ENCODE results near the gene IGSF23. TPM values are rescaled to one million over a fixed set of nuclear protein-coding genes. Genes with fewer than 3 reads are reported as not detected.

Gene IGSF23
- total RNA-seq, 1 experiment from 2014 or later = 0.37 TPM

DNA sequence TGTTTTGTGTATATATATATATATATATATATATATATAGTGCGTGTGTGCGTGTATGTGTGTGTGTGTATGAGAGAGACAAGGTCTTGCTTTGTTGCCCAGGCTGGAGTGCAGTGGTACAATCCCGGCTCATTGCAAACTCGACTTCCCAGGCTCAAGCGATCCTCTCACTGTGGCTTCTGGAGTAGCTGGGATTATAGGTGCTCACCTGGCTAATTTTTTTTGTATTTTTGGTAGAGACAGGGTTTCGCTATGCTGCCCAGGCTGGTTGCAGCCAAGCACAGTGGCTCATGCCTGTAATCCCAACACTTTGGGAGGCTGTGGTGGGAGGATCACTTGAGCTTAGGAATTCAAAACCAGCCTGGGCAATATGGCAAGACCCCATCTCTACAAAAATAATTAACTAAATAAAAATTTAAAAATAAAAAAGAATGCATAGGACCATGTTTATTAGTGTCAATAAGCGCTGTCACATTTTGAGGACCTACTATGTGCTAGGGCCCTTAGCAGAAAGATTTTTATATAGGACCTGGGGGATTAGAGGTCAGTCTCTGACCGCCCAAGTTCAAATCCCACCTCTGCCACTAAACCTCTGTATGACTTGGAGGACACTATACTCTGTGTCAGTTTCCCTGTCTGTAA, 32.2 kb downstream of the IGSF23 start:
- no peaks in the 10 kb centered on the region for H3K27me3 ChIP-seq (replicated peaks)
- peaks cover 44% of the 10 kb centered on the region for H3K36me3 ChIP-seq
- peaks cover 34% of the 10 kb centered on the region for H3K4me1 ChIP-seq (replicated peaks)
- H3K9me3 ChIP-seq (replicated peaks) = no peaks in the 10 kb centered on the region
- no peak for DNase-seq (ENCODE audit: low read depth in 1 of 2, low spot score in 2 of 2)
- no peak overlapping the region for H3K4me3 ChIP-seq
- no peak overlapping the region for H3K27ac ChIP-seq

DNA sequence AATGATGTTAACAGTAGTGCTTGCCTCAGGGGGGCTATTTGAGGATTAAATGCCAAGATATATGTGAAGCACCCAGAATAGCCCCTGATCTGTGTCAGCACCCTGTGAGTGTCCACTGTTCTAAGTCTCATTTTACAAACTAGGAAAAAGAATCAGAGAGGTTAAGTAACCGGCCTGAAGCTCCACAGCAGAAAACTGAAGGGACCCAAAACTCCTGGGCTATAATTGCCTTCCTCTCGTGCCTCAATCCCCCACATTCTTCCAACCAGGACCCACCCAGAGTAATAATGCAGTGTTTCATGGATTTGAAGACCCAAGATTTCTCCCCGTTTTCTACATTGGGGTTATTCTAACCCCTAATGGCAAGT, 32.7 kb downstream of the IGSF23 start:
- DNase-seq (ENCODE audit: low read depth in 1 of 2, low spot score in 2 of 2) = no peak
- H3K27me3 ChIP-seq (replicated peaks) = no peaks in the 10 kb centered on the region
- H3K4me3 ChIP-seq = no peak overlapping the region
- peaks cover 49% of the 10 kb centered on the region for H3K36me3 ChIP-seq
- H3K9me3 ChIP-seq (replicated peaks) = no peaks in the 10 kb centered on the region
- no peak overlapping the region for H3K27ac ChIP-seq
- peaks cover 34% of the 10 kb centered on the region for H3K4me1 ChIP-seq (replicated peaks)

DNA sequence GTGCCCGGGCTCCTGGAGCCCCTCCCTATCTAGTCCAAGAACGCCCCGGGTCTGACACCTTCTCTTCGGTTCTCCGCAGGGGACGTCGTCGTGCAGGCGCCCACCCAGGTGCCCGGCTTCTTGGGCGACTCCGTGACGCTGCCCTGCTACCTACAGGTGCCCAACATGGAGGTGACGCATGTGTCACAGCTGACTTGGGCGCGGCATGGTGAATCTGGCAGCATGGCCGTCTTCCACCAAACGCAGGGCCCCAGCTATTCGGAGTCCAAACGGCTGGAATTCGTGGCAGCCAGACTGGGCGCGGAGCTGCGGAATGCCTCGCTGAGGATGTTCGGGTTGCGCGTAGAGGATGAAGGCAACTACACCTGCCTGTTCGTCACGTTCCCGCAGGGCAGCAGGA, 33.8 kb downstream of the IGSF23 start:
- Histone ChIP-seq H3K4me3 (no peak overlapping the region), H3K27ac (no peak overlapping the region), H3K27me3 (replicated peaks) (no peaks in the 10 kb centered on the region), H3K9me3 (replicated peaks) (no peaks in the 10 kb centered on the region), H3K4me1 (replicated peaks) (peaks cover 34% of the 10 kb centered on the region), H3K36me3 (peaks cover 60% of the 10 kb centered on the region)
- DNase-seq (ENCODE audit: low read depth in 1 of 2, low spot score in 2 of 2) = no peak

DNA sequence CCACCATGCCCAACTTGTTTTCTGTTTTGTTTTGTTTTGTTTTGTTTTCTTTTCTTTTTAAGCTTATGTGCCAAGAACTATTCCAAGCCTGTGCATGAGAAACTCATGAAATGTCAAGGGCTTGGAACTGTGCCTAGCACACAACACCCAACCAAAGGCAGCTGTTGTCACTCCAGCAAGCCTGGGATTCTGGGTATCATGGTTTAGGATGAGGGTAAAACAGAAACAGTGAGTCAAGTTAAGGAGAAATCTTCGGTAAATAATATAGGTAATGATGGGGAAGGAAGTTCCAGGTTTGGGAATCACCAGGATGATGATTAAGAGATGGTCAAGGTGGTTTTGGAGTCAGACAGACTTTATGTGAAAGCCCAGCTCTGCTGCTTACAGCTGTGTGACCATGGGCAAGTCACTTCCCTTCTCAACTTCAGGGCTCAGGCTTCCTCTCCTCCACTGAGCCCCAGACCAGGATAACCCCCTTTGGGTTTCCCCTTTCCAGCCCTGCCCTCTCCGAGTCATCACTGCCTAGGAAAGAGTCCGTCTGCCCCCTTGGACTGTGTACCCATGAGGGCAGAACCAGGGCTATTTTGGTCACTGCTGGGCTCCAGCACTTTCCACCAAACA, 35.4 kb downstream of the IGSF23 start:
- Histone ChIP-seq H3K4me1 (replicated peaks) (peaks cover 23% of the 10 kb centered on the region), H3K9me3 (replicated peaks) (no peaks in the 10 kb centered on the region), H3K27ac (no peak overlapping the region), H3K4me3 (no peak overlapping the region), H3K27me3 (replicated peaks) (no peaks in the 10 kb centered on the region), H3K36me3 (peaks cover 76% of the 10 kb centered on the region)
- DNase-seq (ENCODE audit: low read depth in 1 of 2, low spot score in 2 of 2) = peak; percentile 71 to 86

DNA sequence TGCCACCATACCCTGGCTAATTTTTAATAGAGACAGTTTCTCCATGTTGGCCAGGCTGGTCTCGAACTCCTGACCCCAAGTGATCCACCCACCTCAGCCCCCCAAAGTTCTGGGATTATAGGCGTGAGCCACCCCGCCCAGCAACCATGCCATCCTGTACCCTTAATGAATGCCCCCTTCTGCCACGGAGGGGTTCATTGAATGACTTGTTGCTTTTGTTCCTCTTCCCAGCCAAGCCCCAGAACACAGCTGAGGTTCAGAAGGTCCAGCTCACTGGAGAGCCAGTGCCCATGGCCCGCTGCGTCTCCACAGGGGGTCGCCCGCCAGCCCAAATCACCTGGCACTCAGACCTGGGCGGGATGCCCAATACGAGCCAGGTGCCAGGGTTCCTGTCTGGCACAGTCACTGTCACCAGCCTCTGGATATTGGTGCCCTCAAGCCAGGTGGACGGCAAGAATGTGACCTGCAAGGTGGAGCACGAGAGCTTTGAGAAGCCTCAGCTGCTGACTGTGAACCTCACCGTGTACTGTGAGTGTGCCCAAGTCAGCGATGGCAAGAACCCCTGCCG, 36.3 kb downstream of the IGSF23 start:
- no peaks in the 10 kb centered on the region for H3K27me3 ChIP-seq (replicated peaks)
- H3K4me3 ChIP-seq = no peak overlapping the region
- H3K36me3 ChIP-seq = peaks cover 86% of the 10 kb centered on the region
- no peak for DNase-seq (ENCODE audit: low read depth in 1 of 2, low spot score in 2 of 2)
- peaks cover 23% of the 10 kb centered on the region for H3K4me1 ChIP-seq (replicated peaks)
- no peak overlapping the region for H3K27ac ChIP-seq
- no peaks in the 10 kb centered on the region for H3K9me3 ChIP-seq (replicated peaks)

DNA sequence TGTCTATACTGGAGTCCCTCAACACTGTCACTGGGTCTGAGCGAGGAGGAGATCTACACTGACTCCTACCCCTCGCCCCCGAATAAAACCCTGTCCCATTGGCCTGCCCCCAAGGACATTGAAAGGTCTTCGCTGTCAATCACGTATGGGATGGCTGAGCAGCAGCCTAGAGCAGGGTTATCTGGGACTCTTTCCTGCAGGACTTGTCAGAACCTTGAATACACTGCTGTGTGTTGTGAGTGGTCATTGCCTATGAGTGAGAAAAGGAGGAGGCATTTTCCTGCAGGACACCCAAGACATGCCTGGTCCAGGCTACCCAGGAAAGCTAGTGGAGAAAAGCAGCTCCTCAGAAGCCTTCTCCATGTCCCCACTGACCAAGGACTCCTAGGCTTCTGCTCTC, 40.0 kb downstream of the IGSF23 start:
- Histone ChIP-seq H3K4me1 (replicated peaks) (peaks cover 12% of the 10 kb centered on the region), H3K9me3 (replicated peaks) (no peaks in the 10 kb centered on the region), H3K27ac (no peak overlapping the region), H3K36me3 (peaks cover 98% of the 10 kb centered on the region), H3K4me3 (no peak overlapping the region), H3K27me3 (replicated peaks) (no peaks in the 10 kb centered on the region)
- no peak for DNase-seq (ENCODE audit: low read depth in 1 of 2, low spot score in 2 of 2)

DNA sequence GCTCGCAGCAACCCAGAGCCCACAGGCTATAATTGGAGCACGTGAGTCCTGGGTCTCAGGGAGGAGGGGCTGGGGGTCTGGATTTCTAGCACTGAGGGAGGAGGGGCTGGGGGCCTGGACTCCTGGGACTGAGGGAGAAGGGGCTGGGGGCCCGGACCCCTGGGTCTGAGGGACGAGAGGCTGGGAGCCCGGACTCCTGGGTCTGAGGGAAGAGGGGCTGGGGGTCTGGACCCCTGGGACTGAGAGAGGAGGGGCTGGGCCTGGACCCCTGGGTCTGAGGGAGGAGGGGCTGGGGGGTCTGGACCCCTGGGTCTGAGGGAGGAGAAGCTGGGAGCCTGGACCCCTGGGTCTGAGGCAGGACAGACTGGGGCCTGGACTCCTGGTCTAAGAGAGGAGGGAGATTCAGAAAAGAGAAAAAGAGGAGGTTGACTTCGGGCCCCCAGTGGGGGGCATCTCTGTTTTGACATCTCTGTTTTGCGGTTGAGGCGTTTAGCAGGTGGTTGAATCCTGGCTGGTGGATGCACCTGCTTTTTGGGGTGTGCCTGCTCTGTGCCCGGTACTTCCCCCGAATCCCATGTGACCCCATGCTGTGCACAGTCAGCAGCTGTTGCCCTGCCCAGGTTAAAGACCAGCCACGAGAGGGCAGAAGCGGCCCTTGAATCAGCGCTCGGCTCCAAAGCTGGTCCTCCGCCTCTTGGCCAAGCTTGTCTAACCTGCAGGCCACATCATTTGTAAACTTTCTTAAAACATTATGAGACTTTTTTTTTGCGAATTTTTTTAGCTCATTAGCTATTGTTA, 40.8 kb downstream of the IGSF23 start:
- no peaks in the 10 kb centered on the region for H3K27me3 ChIP-seq (replicated peaks)
- H3K27ac ChIP-seq = no peak overlapping the region
- no peak overlapping the region for H3K4me3 ChIP-seq
- no peak for DNase-seq (ENCODE audit: low read depth in 1 of 2, low spot score in 2 of 2)
- peaks cover 4% of the 10 kb centered on the region; the same call in 1 of the 2 replicates for H3K4me1 ChIP-seq (replicated peaks)
- H3K9me3 ChIP-seq (replicated peaks) = no peaks in the 10 kb centered on the region
- H3K36me3 ChIP-seq = peaks cover 100% of the 10 kb centered on the region

DNA sequence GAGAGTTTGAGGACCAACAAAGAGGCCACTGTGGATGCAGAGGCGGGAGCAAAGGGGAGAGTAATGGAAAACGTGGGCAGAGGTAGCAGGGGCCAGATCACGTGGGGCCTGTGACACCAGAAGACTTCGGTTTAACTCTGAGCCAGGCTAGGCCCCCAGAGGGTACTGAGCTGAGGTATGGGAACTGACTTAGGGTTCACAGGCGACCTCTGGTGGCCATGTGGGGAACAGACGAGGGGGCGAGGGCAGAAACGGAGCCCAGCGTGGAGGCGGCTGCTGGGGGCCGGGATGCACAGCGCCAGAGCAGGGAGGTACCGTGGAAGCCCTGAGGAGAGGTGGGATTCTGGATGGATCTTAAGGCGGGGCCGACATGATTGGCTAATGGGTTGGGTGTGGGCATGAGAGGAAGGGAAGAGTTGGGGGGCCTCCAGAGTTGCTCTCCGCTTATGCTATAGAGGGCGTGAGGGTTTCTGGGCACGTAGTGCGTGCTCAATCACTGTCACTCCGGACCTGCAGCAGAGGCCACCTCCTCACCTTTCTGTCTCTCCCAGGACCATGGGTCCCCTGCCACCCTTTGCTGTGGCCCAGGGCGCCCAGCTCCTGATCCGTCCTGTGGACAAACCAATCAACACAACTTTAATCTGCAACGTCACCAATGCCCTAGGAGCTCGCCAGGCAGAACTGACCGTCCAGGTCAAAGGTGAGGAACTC, 44.0 kb downstream of the IGSF23 start:
- H3K4me3 ChIP-seq = no peak overlapping the region
- peaks cover 8% of the 10 kb centered on the region for H3K4me1 ChIP-seq (replicated peaks)
- no peak overlapping the region for H3K27ac ChIP-seq
- H3K9me3 ChIP-seq (replicated peaks) = no peaks in the 10 kb centered on the region
- H3K36me3 ChIP-seq = peaks cover 98% of the 10 kb centered on the region
- no peaks in the 10 kb centered on the region for H3K27me3 ChIP-seq (replicated peaks)
- peak; percentile 63 to 75 for DNase-seq (ENCODE audit: low read depth in 1 of 2, low spot score in 2 of 2)

DNA sequence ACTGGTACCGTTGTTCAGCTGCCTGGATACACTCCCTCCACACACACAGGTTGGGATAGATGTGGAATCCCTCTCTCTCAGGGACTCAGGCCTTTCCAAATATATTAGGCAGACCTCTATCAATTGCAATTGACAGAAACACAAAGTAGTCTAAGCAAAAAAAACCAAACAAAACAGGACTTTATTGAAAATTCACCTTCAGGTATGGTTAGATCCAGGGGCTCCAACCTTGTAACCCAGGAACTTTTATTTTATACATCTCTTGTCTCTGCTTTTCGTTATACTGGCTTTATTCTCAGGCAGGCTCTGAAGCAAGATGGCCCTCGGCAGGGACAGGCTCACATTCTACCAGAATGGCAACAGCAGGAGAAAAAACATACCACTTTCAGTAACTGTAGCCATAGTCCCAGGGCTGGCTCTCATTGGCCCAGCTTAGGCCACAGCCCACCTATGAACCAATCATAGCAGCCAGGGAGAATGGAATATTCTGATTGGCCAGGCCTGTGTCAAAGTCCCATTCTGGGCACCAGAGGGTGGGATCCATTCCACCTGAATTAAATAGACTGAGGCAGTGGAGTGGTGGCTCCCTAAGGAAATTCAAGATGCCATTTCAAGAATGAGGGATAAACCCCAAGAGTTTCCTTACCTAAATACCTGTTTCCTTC, 44.8 kb downstream of the IGSF23 start:
- Histone ChIP-seq H3K36me3 (peaks cover 98% of the 10 kb centered on the region), H3K27ac (no peak overlapping the region), H3K27me3 (replicated peaks) (no peaks in the 10 kb centered on the region), H3K9me3 (replicated peaks) (no peaks in the 10 kb centered on the region), H3K4me1 (replicated peaks) (peaks cover 16% of the 10 kb centered on the region), H3K4me3 (no peak overlapping the region)
- DNase-seq (ENCODE audit: low read depth in 1 of 2, low spot score in 2 of 2) = no peak

DNA sequence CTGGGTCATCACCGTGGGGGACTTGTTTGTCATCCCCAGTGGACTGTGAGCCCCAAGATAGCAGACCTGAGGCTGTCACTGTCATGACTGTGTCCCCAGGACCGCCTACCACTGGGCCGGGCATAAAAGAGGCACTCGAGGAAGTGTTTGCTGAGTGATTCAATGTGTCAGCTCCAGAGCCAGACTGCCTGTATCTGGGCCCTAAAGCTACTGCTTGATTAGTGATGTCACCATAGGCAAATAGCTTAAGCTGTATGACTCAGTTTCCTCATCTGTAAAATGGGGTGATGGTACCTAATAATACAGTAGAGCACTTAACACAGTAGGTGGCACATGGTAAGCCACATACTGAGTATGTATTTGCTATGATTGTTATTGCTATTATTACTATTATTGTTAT, 46.7 kb downstream of the IGSF23 start:
- Histone ChIP-seq H3K36me3 (peaks cover 95% of the 10 kb centered on the region), H3K9me3 (replicated peaks) (no peaks in the 10 kb centered on the region)

DNA sequence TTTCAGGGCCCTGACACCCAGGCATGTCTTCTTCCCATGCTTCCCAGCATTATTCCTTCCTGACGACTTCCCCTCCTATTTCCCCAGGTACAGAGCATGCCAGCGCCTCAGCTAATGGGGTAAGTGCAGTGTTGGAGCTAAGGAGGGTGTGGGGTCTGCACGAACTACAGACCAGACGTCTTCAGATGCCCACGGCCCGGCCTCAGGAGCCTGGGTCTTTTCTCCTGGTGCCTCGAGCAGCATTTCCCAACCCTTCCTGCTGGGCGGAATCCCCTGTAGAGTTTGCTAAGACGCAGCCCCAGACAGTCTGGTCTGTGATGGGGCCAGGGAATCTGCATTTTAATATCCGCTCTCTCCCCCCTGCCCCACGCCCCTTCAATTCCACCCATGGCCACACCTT, 47.8 kb downstream of the IGSF23 start:
- no peaks in the 10 kb centered on the region for H3K27me3 ChIP-seq (replicated peaks)
- H3K9me3 ChIP-seq (replicated peaks) = no peaks in the 10 kb centered on the region
- no peak overlapping the region for H3K27ac ChIP-seq
- H3K4me3 ChIP-seq = no peak overlapping the region
- peaks cover 86% of the 10 kb centered on the region for H3K36me3 ChIP-seq
- H3K4me1 ChIP-seq (replicated peaks) = peaks cover 19% of the 10 kb centered on the region
- no peak for DNase-seq (ENCODE audit: low read depth in 1 of 2, low spot score in 2 of 2)

More for the DNA sequence above, 46.7 kb downstream of the IGSF23 start:
- DNase-seq (ENCODE audit: low read depth in 1 of 2, low spot score in 2 of 2) = no peak
- H3K4me1 ChIP-seq (replicated peaks) = peaks cover 19% of the 10 kb centered on the region
- no peaks in the 10 kb centered on the region for H3K27me3 ChIP-seq (replicated peaks)
- no peak overlapping the region for H3K27ac ChIP-seq
- H3K4me3 ChIP-seq = no peak overlapping the region

DNA sequence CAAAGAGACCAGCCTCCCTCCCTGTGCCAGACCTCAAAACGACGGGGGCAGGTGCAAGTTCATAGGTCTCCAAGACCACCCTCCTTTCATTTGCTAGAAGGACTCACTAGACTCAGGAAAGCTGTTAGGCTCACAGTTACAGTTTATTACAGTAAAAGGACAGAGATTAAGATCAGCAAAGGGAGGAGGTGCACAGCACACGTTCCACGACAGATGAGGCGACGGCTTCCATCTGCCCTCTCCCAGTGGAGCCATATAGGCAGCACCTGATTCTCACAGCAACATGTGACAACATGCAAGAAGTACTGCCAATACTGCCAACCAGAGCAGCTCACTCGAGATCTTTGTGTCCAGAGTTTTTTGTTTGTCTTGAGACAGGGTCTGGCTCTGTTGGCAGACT, 48.5 kb downstream of the IGSF23 start:
- Histone ChIP-seq H3K27me3 (replicated peaks) (no peaks in the 10 kb centered on the region), H3K36me3 (peaks cover 81% of the 10 kb centered on the region), H3K9me3 (replicated peaks) (no peaks in the 10 kb centered on the region), H3K4me3 (no peak overlapping the region), H3K27ac (no peak overlapping the region), H3K4me1 (replicated peaks) (peaks cover 19% of the 10 kb centered on the region)
- DNase-seq (ENCODE audit: low read depth in 1 of 2, low spot score in 2 of 2) = no peak

DNA sequence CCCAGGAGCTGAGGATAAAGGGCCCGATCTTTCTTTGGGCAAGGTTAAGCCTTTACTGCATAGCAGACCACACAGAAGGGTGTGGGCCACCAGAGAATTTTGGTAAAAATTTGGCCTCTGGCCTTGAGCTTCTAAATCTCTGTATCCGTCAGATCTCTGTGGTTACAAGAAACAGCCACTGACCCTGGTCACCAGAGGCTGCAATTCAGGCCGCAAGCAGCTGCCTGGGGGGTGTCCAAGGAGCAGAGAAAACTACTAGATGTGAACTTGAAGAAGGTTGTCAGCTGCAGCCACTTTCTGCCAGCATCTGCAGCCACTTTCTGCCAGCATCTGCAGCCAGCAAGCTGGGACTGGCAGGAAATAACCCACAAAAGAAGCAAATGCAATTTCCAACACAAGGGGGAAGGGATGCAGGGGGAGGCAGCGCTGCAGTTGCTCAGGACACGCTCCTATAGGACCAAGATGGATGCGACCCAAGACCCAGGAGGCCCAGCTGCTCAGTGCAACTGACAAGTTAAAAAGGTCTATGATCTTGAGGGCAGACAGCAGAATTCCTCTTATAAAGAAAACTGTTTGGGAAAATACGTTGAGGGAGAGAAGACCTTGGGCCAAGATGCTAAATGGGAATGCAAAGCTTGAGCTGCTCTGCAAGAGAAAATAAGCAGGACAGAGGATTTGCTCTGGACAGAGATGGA, 49.5 kb downstream of the IGSF23 start:
- Histone ChIP-seq H3K27ac (no peak overlapping the region), H3K36me3 (peaks cover 75% of the 10 kb centered on the region), H3K27me3 (replicated peaks) (no peaks in the 10 kb centered on the region), H3K4me3 (no peak overlapping the region), H3K4me1 (replicated peaks) (peaks cover 19% of the 10 kb centered on the region), H3K9me3 (replicated peaks) (no peaks in the 10 kb centered on the region)
- peak; percentile 64 to 65 for DNase-seq (ENCODE audit: low read depth in 1 of 2, low spot score in 2 of 2)
